CD4-positive, alpha-beta T cell treated with Interleukin-15 for 1 hour (primary cell): ENCODE results near the gene TRPM3.

Experiments
- DNase-seq: peaks from one replicate; pipeline ENCODE4 v3.0.0-alpha.2; 2020

The TRPM3 gene

DNA sequence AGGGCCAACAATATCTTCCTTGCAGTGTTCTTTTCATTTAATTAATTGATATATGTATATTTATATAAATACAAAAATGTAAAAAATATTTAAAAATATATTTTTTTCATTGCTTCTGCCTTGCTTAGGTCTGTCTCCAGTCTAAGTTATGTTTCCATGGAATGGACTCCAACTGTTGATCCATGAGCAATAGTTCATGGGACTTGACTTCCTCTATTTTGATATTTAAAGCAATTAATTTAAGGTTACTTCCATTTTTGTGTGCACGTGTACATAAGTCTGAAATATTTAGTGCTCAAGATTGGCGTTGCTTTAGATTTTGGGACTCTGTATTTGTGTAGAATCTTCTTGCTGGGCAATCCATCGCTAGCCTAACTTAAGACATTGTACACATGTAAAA, 551.6 kb downstream of the TRPM3 start:
- no peak for DNase-seq

- no peak for DNase-seq
Observed at GRCh38 chr9:70569070-70569772, 552.2 kb downstream of the TRPM3 start.

DNA sequence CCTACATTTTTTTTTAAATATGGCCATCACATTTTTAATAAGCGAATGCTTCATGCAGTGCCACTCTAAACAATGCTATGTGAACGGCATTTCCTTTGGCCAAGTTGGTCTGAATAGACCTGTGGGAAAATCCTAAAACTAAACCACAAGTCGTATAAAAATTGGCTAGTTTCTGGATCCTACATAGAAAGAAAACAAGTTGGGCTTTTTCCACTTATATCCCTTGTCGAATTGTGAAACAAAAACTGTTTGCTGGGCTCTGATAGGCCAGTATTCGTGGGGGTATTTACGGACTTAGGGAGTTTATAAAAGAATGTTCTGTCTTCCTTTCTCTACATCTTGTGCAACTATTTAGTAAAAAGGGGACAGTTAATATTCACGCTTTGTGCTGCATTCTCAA, 553.9 kb downstream of the TRPM3 start:
- DNase-seq = no peak

DNA sequence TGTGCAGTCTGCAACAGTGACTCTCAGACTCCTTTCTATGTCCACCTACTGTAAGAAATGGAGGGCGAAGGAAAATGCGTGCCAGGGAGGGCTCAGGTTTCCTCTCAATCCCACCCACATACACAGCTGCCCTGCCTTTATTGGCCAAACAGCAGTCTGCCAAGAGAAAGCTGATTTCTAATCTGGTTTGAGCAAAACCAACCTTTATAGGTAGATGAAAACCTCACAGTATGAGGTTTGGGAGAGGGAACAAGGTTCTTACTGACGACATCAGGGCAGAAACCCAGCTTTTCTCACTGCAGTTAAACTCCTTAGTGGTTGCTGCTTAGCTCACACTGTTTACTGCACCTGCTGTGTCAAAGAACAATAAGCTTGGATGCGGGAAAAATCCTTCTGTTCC, 554.7 kb downstream of the TRPM3 start:
- DNase-seq = no peak

- DNase-seq = no peak
Observed at GRCh38 chr9:70566066-70566465, 555.4 kb downstream of the TRPM3 start.

DNA sequence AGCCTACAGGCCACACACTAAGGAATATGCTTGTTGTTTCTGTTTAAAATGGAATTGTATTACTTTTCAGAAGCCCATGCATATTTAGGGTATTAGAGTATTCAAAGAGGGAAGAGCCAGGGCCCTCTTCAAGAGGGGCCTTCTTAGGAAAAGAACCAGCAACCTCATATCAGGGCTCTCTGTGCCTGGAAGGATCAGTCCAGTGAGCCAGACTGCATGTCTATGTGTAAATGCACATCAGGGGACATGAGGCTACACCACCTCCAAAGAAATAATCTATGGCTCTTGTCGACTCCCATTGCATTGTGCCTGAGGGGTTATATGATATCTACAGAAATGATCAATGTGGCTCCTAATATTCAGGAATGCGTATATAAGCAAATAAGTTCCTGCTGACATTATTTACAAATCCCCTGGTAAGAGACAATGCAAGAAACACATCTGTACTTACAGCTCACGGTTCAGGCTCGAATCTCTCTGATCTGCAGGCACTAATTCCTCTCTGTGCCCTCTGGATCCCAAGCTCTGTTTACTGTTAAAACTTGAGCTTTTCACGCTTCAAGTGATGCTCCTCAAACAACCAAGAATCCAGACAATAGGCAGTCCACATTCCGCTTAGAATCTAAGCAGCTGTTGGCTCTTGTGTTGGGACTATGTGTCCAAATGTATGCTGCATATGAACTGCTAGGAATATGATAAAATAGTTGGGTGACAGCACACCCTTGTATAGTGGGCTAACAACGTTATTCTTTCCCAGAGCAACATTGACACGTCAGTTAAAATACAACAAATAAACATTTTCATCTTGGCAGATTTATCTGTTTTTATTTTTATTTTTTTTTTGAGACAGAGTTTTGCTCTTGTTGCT, 556.7 kb downstream of the TRPM3 start:
- no peak for DNase-seq

GRCh38 chr9:70563431-70564204, 557.8 kb downstream of the TRPM3 start:
- DNase-seq = peak; percentile 60

DNA sequence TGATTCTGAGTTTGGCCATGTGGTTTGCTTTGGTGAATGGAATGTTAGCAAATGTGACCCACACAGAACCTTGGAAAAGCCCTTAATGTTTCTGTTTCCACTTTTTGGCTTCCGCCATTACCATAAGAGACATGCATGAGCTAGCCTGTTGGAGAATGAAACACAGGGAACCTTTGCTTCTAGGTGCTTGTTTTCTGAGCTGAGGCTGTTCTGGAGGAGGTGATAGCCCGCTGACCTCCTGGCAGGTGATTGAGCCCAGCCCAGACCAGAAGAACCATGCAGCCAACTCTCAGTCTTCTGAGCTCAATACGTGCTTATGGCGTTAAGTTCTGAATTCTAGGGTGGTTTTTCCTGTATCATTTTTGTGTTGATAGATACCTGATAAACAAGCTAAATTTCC, 558.4 kb downstream of the TRPM3 start:
- no peak for DNase-seq

DNA sequence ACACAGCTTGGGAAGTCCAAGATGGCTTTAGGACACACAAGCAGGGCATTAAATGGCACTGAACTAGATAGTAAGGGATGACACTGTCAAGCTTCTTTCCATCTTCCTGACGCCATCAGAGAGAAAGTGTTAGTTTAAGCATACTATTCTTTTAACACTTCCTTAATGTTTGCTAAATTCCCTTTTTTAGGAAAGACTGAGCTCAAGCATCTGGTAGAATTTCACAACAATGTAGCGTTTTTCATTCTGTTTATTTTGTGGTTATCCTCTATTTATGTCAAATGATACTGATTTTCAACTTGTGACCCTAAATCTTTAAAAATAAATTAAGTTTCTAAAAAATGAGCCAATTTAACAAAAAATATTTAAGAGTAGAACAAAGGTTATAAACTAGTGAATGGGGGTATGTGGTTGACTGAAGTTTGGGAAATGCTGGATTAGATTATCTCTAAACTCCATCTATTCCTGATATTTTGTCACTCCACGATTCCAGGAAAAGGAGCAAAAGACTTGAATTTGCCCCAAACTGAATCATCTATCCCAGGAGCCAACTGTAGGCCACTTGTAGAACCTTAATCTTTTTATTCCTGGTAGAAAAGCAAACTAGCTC, 559.5 kb downstream of the TRPM3 start:
- DNase-seq = no peak

DNA sequence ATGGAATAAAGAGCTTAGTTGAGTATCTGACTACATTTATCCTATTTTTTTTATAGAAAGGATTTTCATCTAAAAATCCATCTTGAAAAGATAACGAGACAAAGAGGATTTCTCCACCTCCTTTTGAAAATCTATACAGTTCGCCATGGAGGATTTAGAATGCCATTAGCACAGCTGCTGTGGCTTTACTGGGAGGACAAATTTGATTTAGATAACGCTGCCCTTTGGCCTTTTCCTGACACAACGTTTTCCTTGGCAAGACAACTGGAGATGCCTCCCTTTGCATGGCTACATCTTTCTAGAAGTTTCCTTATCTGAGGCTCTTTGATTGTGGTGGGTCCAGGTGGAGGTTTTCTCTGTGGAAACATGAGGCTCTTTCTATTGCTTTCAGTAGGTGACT, 560.3 kb downstream of the TRPM3 start:
- DNase-seq = no peak

DNA sequence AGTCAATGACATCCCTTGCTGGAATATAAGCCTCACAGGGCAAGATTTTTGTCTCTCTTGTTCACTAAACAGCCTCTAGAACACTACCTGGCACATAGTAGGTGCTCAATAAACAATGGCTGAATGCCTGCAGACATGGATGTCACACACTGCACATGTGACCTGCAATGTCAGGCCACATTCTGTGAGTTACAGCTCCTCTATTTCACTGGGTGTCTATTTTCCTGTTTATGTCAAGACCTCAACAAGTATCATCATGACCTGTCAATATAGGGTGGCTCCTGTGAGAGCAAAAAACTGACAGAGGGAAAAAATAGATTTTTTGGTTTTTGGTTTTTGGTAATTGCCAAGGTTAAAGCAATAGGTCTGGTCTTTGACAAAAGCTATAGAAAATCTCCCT, 562.3 kb downstream of the TRPM3 start:
- no peak for DNase-seq

DNA sequence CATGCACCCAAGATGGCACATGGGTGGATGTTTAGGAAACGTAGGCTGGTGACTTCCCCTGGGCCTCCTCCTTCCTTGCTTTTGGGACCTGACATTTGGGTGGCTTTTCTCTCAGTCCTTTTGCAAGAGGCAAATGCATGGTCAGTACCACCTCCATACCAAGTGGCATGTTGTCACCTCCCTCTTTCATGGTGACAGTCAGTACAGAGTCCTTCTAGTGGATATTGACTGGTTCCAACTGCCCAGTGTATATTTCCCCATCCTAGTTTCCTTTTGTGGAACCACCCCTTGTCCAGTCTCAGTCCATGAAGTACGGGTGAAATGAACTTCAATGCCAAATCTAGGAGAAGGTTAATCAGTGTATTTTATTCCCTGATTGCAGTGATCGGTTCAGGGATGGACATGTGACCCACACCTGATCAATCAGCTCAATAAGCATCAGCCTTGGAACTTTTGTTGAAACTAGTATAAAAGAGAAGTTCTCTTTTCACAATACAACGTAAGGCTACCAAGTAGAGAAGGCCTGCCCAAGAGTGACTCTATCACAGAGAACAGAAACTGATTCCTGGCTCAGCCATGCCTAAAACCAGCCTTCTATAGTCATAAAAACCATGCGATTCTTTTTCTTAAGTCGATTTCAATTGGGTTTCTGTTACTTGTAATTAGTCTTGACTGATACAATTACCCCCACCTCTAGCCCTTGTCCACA, 563.6 kb downstream of the TRPM3 start:
- no peak for DNase-seq

DNA sequence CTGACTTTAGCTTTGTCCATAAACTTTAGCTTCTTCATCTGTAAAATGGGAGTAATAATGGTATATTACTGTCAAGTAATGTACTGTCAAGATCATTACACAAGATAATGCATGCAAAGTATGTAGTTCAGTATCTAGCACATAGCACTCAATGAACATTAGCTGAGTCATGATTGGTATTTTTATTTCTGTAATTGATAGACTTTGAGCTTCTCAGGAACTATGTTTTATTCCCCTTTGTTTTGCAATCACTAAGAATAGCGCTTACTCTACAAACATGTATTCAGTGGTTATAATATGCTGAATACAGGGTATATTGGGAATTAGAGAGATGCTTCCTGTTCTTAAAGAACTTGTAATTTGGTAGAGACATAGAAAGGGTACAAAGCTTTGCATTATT, 564.6 kb downstream of the TRPM3 start:
- no peak for DNase-seq

GRCh38 chr9:70554881-70555280, 566.5 kb downstream of the TRPM3 start:
- DNase-seq = no peak

- no peak for DNase-seq
Observed at GRCh38 chr9:70553707-70554673, 567.4 kb downstream of the TRPM3 start.

GRCh38 chr9:70552561-70552960, 568.9 kb downstream of the TRPM3 start:
- DNase-seq = no peak

DNA sequence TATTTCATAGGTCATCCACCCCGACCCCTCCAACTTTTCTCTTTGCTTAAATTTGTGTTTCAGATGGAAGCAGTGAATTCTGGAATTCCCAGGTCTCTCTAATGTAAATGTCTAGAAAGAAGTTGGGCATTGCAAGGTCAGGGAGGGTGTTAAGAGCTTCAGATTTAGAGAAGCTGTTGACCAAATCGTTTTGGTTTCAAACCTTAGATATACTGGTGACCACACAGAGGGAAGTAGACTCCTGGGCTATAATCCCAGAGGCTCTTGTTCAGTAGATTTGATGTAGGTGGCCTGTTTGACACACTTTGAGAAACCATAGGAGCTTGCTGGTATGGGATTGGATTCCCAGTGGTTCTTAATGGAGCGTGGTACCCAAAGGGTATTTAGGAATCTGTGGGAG, 569.6 kb downstream of the TRPM3 start:
- DNase-seq = no peak

DNA sequence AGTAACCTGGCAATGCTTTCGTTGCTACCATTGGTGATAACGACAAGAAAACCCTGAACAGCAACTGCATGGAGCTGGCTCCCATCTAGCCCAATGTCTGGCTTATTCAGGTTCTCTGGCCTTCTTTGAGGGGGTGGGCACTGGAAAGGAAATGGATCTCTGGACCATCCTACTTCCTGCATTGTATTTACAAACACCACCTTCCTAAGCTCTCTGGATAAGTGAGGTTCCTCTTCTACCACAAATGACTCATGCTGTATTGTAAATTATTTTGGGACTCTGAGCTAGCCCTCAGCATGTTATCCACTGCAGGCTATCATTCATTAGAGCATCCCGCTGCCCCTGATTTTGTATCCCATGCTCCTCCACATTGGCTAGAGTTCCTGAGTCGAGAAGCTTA, 570.0 kb downstream of the TRPM3 start:
- no peak for DNase-seq

DNA sequence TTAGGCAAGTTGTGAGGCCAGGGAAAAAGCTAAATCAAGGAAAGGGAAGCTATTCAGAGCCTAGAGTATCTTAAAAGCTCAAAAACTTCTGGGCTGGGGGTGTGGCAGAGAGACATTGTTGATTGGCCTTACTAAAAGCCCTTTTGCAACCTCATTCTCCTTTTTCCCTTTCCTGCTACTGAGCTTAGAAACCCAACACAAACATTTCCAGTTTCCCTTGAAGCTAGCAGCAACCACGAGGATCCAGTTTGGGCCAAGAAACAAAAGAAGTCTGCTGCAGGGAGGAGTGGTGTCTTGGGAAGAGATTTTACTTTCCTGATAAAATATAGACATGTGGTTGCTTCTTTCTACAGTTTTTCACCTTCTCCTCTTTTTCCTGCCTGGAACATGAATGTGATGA, 571.5 kb downstream of the TRPM3 start:
- DNase-seq = no peak

DNA sequence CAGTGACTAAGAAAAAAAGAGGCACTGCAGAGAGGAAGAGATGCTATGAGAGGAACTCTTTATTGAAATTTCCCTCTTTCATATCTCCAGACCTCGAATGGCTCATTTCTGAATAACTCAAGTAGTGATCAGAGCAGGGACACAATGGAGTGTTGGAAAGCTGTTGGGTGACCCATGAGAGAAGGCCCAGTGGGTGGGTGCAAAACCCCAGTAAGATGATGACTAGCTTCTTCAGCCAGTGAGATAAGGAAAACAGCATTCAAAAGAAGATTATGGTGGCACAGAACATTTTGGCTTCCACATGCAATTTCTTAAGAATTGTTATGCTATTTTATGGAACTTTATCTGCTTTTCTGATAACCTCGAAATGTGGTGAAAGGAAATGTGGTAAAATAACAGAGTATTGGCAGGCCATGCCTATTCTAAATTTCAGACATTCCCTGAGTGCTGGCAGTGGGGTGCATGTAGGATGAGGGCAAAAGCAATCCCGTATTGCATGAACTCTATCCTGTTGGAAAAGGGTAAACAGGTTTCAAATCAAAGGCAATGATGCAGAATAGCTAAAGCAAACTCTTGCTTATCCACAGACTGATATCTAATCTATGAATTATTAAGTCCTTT, 579.0 kb downstream of the TRPM3 start:
- DNase-seq = no peak

- no peak for DNase-seq
Observed at GRCh38 chr9:70540016-70540415, 581.4 kb downstream of the TRPM3 start.
